Neural progenitor cell (in vitro differentiated cells): ENCODE measurements around the gene TRIM47.

ENCODE experiments used
- EZH2 ChIP-seq: fragments of 200-600 bp; sonication (generic); IDR thresholded peaks from 2 replicates; pipeline ENCODE4 v1.6.1; 2017; ENCODE audit warnings: antibody characterized with exemption, mild to moderate bottlenecking, moderate library complexity
- TF ChIP-seq, protein P1 (sequence below): fragments of 200-600 bp; sonication (generic); IDR thresholded peaks from 2 replicates; pipeline ENCODE4 v1.5.1; 2017; ENCODE audit warnings: antibody characterized with exemption, mild to moderate bottlenecking

DNA sequence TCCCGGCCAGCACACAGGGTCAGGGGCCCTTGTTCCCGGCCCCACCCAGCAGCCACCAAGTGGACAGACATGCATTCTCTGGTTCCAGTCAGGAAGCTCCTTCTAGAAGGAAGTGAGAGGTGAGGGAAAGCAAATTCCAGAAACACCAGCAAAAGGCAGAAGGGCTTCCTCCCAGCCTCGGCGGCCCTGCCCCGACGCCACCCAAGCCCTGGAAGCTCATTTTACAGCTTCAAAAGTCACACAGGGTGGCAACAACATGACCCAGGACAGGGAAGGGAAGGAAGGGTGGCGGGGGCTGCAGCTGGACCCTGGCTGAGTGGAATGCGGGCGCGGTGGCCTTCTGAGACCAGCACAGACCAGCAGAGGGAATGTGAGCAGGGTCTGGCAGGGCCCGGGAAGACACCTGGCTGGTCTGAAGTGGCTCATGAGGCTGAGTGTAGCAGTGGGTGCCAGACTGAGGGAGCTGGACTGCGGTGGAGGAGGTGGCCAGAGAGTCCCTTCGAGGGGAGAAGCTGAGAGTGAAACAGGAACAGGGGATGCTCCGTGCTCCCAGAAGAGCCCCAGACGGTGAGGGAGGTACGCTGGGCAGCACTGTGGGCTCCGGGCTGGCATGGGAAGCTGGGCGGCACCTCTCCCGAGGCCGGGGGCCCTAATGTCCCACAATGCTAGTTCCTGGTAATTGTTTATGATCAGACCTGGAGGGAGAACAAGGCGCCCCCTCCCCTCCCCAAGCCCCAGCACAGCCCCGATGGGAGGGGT lies 32.3 kb downstream of the TRIM47 start:
- TF ChIP-seq, protein P1, sequence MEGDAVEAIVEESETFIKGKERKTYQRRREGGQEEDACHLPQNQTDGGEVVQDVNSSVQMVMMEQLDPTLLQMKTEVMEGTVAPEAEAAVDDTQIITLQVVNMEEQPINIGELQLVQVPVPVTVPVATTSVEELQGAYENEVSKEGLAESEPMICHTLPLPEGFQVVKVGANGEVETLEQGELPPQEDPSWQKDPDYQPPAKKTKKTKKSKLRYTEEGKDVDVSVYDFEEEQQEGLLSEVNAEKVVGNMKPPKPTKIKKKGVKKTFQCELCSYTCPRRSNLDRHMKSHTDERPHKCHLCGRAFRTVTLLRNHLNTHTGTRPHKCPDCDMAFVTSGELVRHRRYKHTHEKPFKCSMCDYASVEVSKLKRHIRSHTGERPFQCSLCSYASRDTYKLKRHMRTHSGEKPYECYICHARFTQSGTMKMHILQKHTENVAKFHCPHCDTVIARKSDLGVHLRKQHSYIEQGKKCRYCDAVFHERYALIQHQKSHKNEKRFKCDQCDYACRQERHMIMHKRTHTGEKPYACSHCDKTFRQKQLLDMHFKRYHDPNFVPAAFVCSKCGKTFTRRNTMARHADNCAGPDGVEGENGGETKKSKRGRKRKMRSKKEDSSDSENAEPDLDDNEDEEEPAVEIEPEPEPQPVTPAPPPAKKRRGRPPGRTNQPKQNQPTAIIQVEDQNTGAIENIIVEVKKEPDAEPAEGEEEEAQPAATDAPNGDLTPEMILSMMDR: no peak
- no peak for TF ChIP-seq EZH2
